Astrocyte (in vitro differentiated cells and primary cell): ENCODE measurements around the gene ZNF800. TPM values are rescaled to one million over a fixed set of nuclear protein-coding genes. Genes with fewer than 3 reads are reported as not detected.

Experiments used
- DNase-seq: peaks from one replicate; pipeline ENCODE4 v3.0.0-alpha.2; 2010; ENCODE audit warnings: low read depth
- FAIRE-seq: peaks from 2 replicates; lab custom pipeline; 2011; peaks lifted over from hg19 to GRCh38; lab: Jason Lieb, UNC
- H2AFZ ChIP-seq: 2 replicates; pipeline ENCODE4 v1.6.0; 2012; ENCODE audit warnings: low read depth, low read length, inconsistent platforms
- H3K27ac ChIP-seq: 2 replicates; pipeline ENCODE4 v1.5.1; 2011; ENCODE audit warnings: low read depth, low read length, inconsistent platforms
- H3K27me3 ChIP-seq: 2 replicates; pipeline ENCODE4 v1.6.0; 2011; ENCODE audit warnings: low read length, inconsistent platforms; ENCODE audit not compliant: insufficient read depth
- H3K36me3 ChIP-seq: 2 replicates; pipeline ENCODE4 v1.5.1; 2011; ENCODE audit warnings: low read length, inconsistent platforms; ENCODE audit not compliant: insufficient read depth
- H3K4me1 ChIP-seq: 2 replicates; pipeline ENCODE4 v1.5.1; 2011; ENCODE audit warnings: low read length, inconsistent platforms; ENCODE audit not compliant: insufficient read depth
- H3K4me2 ChIP-seq: 2 replicates; pipeline ENCODE4 v1.6.0; 2012; ENCODE audit warnings: low read length, inconsistent platforms
- H3K4me3 ChIP-seq: 2 replicates; pipeline ENCODE4 v1.5.1; 2011; ENCODE audit warnings: low read depth, mild to moderate bottlenecking, low read length, inconsistent platforms; ENCODE audit not compliant: insufficient read depth
- H3K79me2 ChIP-seq: 2 replicates; pipeline ENCODE4 v1.6.0; 2012; ENCODE audit warnings: mild to moderate bottlenecking, low read length, inconsistent platforms; ENCODE audit not compliant: insufficient read depth
- H3K9ac ChIP-seq: 2 replicates; pipeline ENCODE4 v1.6.0; 2012; ENCODE audit warnings: mild to moderate bottlenecking, low read length, inconsistent platforms
- H3K9me3 ChIP-seq: 2 replicates; pipeline ENCODE4 v1.5.1; 2012; ENCODE audit warnings: low read depth, mild to moderate bottlenecking, low read length, inconsistent platforms; ENCODE audit not compliant: insufficient read depth
- H4K20me1 ChIP-seq: 2 replicates; pipeline ENCODE4 v1.6.0; 2012; ENCODE audit warnings: low read length, inconsistent platforms; ENCODE audit not compliant: insufficient read depth
- H3K27ac Mint-ChIP-seq: one replicate; pipeline ENCODE4 v1.8.0; 2021; ENCODE audit warnings: mild to moderate bottlenecking, mixed read lengths; ENCODE audit not compliant: unreplicated experiment
- H3K27me3 Mint-ChIP-seq: one replicate; pipeline ENCODE4 v1.8.0; 2021; ENCODE audit warnings: low read depth, mixed read lengths; ENCODE audit not compliant: unreplicated experiment
- H3K36me3 Mint-ChIP-seq: one replicate; pipeline ENCODE4 v1.8.0; 2021; ENCODE audit warnings: low read depth, mixed read lengths; ENCODE audit not compliant: unreplicated experiment
- H3K4me1 Mint-ChIP-seq: one replicate; pipeline ENCODE4 v1.8.0; 2021; ENCODE audit warnings: low read depth, mixed read lengths; ENCODE audit not compliant: unreplicated experiment
- H3K4me3 Mint-ChIP-seq: one replicate; pipeline ENCODE4 v1.8.0; 2021; ENCODE audit warnings: mild to moderate bottlenecking, moderate library complexity, mixed read lengths; ENCODE audit not compliant: unreplicated experiment
- H3K9me3 Mint-ChIP-seq: one replicate; pipeline ENCODE4 v1.8.0; 2021; ENCODE audit warnings: mild to moderate bottlenecking, mixed read lengths; ENCODE audit not compliant: unreplicated experiment
- EZH2 ChIP-seq: IDR thresholded peaks from 2 replicates; pipeline ENCODE4 v1.6.1; 2012; ENCODE audit warnings: mild to moderate bottlenecking, low read length, inconsistent platforms; ENCODE audit not compliant: insufficient read depth
- total RNA-seq: library from RNA; stranded (reverse); gene quantifications from 2 replicates; pipeline ENCODE4 v1.2.1, GENCODE V29; 2021
- TF ChIP-seq, protein P1 (sequence below): IDR thresholded peaks from 2 replicates; pipeline ENCODE4 v1.5.1; 2011; ENCODE audit warnings: low read depth, mild to moderate bottlenecking, inconsistent platforms, low read length, moderate library complexity; ENCODE audit not compliant: insufficient read depth

Gene ZNF800
- total RNA-seq, 1 donor from 2014 or later: 27.9 TPM

DNA sequence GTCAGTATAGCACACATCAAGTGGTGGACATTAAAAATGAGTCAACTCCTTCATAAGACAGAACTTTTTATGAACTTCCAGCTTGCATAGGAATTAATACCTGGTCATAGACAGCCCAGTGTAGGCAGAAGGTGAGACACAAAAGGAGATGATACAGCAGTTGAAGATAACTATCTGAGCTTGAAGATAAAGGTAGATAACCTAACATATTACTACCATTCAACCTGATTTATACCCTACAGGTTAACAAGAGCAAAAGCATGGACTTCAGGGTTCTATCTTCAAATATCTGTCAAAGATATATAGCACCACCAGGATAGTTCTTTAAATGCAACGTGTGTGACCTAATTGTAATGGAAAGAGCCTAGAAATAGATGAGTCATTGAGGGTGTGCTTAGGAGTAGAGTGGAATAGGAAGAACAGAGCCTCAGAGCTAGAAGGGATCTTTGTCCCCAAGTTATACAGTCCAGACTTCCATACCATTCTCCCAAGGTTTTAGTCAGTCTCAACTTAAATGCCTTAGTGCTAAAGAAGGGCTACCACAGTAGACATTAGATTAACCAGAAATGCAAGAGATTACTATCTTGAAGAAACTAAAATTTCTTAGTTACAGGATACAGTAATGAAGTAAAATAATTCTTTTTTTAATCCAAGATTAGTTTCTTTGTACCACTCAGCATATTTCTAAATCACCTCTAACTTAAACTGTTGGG, 9.2 kb downstream of the ZNF800 start:
- Histone ChIP-seq H4K20me1 (peaks cover 35% of the 10 kb centered on the region), H3K9me3 (no peaks in the 10 kb centered on the region), H2AFZ (no peak overlapping the region), H3K36me3 (peaks cover 8% of the 10 kb centered on the region), H3K27ac (no peak overlapping the region), H3K79me2 (peaks cover 89% of the 10 kb centered on the region), H3K4me2 (no peak overlapping the region), H3K9ac (no peak overlapping the region), H3K27me3 (no peaks in the 10 kb centered on the region), H3K4me1 (no peaks in the 10 kb centered on the region), H3K4me3 (no peak overlapping the region)
- FAIRE-seq (no peak), DNase-seq (peak; percentile 7)
- H3K9me3 Mint-ChIP-seq: no peaks in the 10 kb centered on the region
- H3K4me3 Mint-ChIP-seq: no peak overlapping the region
- peak overlapping the region; percentile 86 for H3K27ac Mint-ChIP-seq
- H3K36me3 Mint-ChIP-seq: no peaks in the 10 kb centered on the region
- H3K4me1 Mint-ChIP-seq: peaks cover 13% of the 10 kb centered on the region
- no peaks in the 10 kb centered on the region for H3K27me3 Mint-ChIP-seq
- TF ChIP-seq EZH2: no peak
- TF ChIP-seq, protein P1, sequence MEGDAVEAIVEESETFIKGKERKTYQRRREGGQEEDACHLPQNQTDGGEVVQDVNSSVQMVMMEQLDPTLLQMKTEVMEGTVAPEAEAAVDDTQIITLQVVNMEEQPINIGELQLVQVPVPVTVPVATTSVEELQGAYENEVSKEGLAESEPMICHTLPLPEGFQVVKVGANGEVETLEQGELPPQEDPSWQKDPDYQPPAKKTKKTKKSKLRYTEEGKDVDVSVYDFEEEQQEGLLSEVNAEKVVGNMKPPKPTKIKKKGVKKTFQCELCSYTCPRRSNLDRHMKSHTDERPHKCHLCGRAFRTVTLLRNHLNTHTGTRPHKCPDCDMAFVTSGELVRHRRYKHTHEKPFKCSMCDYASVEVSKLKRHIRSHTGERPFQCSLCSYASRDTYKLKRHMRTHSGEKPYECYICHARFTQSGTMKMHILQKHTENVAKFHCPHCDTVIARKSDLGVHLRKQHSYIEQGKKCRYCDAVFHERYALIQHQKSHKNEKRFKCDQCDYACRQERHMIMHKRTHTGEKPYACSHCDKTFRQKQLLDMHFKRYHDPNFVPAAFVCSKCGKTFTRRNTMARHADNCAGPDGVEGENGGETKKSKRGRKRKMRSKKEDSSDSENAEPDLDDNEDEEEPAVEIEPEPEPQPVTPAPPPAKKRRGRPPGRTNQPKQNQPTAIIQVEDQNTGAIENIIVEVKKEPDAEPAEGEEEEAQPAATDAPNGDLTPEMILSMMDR: no peak

- no peak for DNase-seq
- Histone ChIP-seq H3K9me3 (no peaks in the 10 kb centered on the region), H4K20me1 (peaks cover 36% of the 10 kb centered on the region), H3K36me3 (peaks cover 8% of the 10 kb centered on the region), H2AFZ (no peak overlapping the region), H3K4me2 (no peak overlapping the region), H3K4me1 (no peaks in the 10 kb centered on the region), H3K4me3 (no peak overlapping the region), H3K27me3 (no peaks in the 10 kb centered on the region), H3K27ac (no peak overlapping the region), H3K79me2 (peaks cover 89% of the 10 kb centered on the region), H3K9ac (no peak overlapping the region)
- H3K4me1 Mint-ChIP-seq: peaks cover 13% of the 10 kb centered on the region
- H3K36me3 Mint-ChIP-seq: no peaks in the 10 kb centered on the region
- peak overlapping the region; percentile 86 for H3K27ac Mint-ChIP-seq
- no peaks in the 10 kb centered on the region for H3K9me3 Mint-ChIP-seq
- H3K27me3 Mint-ChIP-seq: no peaks in the 10 kb centered on the region
- FAIRE-seq: no peak
- no peak overlapping the region for H3K4me3 Mint-ChIP-seq
- no peak for TF ChIP-seq EZH2
- TF ChIP-seq, protein P1: no peak
Measured at GRCh38 chr7:127382301-127383085, 10.0 kb downstream of the ZNF800 start.
